Osteoblast (primary cell): ENCODE results near the gene NRXN2. TPM values are rescaled to one million over a fixed set of nuclear protein-coding genes. Genes with fewer than 3 reads are reported as not detected.

ENCODE experiments used
- DNase-seq: peaks from one replicate; pipeline ENCODE4 v3.0.0; 2011; ENCODE audit warnings: low spot score, mixed read lengths; ENCODE audit not compliant: insufficient read length; ENCODE audit errors: missing footprints
- H2AFZ ChIP-seq: 2 replicates; pipeline ENCODE4 v1.6.0; 2011; ENCODE audit warnings: mild to moderate bottlenecking, low read length
- H3K27ac ChIP-seq: 2 replicates; pipeline ENCODE4 v1.5.1; 2011; ENCODE audit warnings: mild to moderate bottlenecking, low read depth, low read length, moderate library complexity
- H3K27me3 ChIP-seq: 2 replicates; pipeline ENCODE4 v1.6.0; 2012; ENCODE audit warnings: mild to moderate bottlenecking, control low read depth, inconsistent platforms, low read length, moderate library complexity; ENCODE audit not compliant: insufficient read depth
- H3K36me3 ChIP-seq: 2 replicates; pipeline ENCODE4 v1.5.1; 2011; ENCODE audit warnings: mild to moderate bottlenecking, low read length, control low read depth, moderate library complexity; ENCODE audit not compliant: insufficient read depth
- H3K4me1 ChIP-seq: 2 replicates; pipeline ENCODE4 v1.5.1; 2011; ENCODE audit warnings: mild to moderate bottlenecking, low read length, control low read depth, moderate library complexity; ENCODE audit not compliant: insufficient read depth
- H3K4me2 ChIP-seq: 2 replicates; pipeline ENCODE4 v1.6.0; 2011; ENCODE audit warnings: mild to moderate bottlenecking, low read length; ENCODE audit not compliant: insufficient read depth
- H3K4me3 ChIP-seq: fragments of 200-600 bp; sonication (generic); 3 replicates; pipeline ENCODE4 v1.5.1; 2012; ENCODE audit warnings: mild to moderate bottlenecking, low read length, inconsistent platforms; ENCODE audit not compliant: insufficient read depth
- H3K79me2 ChIP-seq: 2 replicates; pipeline ENCODE4 v1.6.0; 2012; ENCODE audit warnings: mild to moderate bottlenecking, low read length, control low read depth, inconsistent platforms; ENCODE audit not compliant: insufficient read depth
- H3K9me3 ChIP-seq: 2 replicates; pipeline ENCODE4 v1.5.1; 2011; ENCODE audit warnings: low read depth, low read length, control low read depth
- H4K20me1 ChIP-seq: 2 replicates; pipeline ENCODE4 v1.6.0; 2012; ENCODE audit warnings: mild to moderate bottlenecking, low read length, control low read depth; ENCODE audit not compliant: insufficient read depth
- total RNA-seq: library from RNA; depleted of rRNA; stranded (reverse); fragments of >200 nt; gene quantifications from 2 replicates; pipeline ENCODE4 v1.2.3, GENCODE V29; 2012
- TF ChIP-seq, protein P1 (sequence below): IDR thresholded peaks from 2 replicates; pipeline ENCODE4 v1.5.1; 2011; ENCODE audit warnings: mild to moderate bottlenecking, low read depth, low read length, moderate library complexity; ENCODE audit errors: extremely low read depth

The NRXN2 gene
- total RNA-seq, 1 donor: 90.1 TPM

DNA sequence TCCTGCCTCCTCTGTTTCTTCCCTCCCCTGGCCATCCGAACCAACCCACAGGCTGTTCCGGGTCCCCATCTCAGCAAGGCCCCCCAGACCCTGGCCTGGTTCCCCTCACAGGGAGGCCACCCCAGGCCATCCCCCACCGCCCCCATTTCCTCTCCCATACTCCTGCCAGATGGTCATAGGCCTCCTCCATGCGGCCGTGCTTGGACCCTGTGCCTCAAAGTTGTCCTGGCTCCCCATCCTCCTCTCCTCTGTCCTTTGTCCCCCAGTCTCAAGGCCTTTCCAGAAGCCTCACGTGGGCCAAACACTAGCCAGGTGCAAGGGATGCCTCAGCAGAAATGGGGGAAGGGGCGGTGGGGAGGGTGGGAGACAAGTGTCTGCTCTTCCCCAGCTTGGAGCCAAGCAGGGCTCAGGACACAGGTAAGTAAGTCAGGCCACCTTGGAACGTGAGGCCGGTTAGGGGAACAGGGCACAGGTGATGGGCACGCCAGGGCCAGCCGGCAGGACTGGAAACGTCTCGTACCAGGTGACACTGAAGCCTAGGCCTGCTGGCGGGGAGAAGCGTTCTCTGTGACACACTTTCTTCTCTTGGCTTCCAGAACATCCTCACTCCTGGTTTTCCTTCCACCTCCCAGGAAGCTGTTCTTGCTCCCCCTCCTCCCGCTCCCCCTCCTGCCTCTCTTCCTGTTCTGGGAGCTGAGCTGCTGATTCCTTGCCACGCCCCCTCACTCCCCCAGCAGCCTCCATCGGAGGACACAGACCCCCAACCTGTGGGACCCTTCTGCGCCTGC lies 163.5 kb downstream of the NRXN2 start:
- no peak overlapping the region for H3K4me2 ChIP-seq
- no peaks in the 10 kb centered on the region for H3K79me2 ChIP-seq
- no peak overlapping the region for H3K27ac ChIP-seq
- no peak overlapping the region for H3K4me3 ChIP-seq
- H3K36me3 ChIP-seq: no peaks in the 10 kb centered on the region
- TF ChIP-seq, protein P1, sequence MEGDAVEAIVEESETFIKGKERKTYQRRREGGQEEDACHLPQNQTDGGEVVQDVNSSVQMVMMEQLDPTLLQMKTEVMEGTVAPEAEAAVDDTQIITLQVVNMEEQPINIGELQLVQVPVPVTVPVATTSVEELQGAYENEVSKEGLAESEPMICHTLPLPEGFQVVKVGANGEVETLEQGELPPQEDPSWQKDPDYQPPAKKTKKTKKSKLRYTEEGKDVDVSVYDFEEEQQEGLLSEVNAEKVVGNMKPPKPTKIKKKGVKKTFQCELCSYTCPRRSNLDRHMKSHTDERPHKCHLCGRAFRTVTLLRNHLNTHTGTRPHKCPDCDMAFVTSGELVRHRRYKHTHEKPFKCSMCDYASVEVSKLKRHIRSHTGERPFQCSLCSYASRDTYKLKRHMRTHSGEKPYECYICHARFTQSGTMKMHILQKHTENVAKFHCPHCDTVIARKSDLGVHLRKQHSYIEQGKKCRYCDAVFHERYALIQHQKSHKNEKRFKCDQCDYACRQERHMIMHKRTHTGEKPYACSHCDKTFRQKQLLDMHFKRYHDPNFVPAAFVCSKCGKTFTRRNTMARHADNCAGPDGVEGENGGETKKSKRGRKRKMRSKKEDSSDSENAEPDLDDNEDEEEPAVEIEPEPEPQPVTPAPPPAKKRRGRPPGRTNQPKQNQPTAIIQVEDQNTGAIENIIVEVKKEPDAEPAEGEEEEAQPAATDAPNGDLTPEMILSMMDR: no peak
- H3K27me3 ChIP-seq: no peaks in the 10 kb centered on the region
- no peaks in the 10 kb centered on the region for H4K20me1 ChIP-seq
- H2AFZ ChIP-seq: no peak overlapping the region
- no peaks in the 10 kb centered on the region for H3K9me3 ChIP-seq
- DNase-seq: peak; percentile 67
- peaks cover 8% of the 10 kb centered on the region for H3K4me1 ChIP-seq

DNA sequence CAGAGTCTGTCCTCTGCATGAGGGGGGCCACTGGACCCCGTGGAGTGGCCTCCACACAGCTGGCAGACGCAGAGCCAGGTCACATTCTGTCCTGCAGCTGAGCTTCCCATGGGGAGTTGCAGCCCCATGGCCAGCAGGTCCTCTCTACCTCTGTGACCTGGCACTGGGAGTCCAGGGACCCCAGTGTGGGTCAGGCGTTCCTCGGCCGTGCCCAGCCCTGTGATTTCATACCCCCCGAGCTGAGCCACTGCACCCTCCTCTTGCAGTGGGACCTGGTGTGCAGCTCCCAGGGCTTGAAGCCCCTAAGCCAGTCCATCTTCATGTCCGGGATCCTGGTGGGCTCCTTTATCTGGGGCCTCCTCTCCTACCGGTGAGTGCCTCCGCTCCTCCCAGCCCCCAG lies 164.1 kb downstream of the NRXN2 start:
- Histone ChIP-seq H3K36me3 (no peaks in the 10 kb centered on the region), H3K79me2 (no peaks in the 10 kb centered on the region), H3K27ac (no peak overlapping the region), H3K27me3 (no peaks in the 10 kb centered on the region), H2AFZ (no peak overlapping the region), H4K20me1 (no peaks in the 10 kb centered on the region), H3K4me1 (peaks cover 15% of the 10 kb centered on the region), H3K4me3 (no peak overlapping the region), H3K4me2 (no peak overlapping the region), H3K9me3 (no peaks in the 10 kb centered on the region)
- peak; percentile 30 for DNase-seq
- TF ChIP-seq, protein P1: no peak

DNA sequence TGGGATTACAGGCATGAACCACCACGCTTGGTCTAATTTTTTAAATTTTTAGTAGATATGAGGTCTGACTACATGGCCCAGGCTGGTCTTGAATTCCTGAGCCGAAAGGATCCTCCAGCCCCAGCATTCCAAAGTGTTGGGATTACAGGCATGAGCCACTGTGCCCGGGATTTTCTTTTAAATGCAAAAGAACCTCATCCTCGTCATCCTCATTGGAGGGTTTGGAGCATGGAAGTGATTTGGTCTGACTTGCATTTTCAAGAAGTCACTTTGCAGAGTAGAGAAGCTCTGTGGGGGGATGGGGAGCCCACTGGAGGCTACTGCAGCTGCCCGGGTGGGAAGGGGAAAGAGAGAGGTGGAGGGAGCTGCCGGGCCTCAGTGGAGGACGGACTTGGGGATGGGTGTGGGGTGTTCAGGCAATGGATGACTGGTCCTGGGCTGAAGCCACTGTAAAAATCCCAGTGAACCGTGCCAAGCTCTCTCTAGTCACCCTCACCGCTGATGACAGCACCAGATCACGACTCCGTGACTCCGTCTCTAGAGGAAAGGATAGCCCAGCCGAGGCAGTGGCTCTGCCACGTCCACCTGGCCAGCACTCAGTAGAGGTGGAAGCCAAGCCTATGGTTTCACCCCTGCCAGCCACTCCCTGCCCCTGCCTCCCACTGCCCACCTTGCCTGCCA lies 164.8 kb downstream of the NRXN2 start:
- DNase-seq: peak; percentile 85
- no peak overlapping the region for H3K27ac ChIP-seq

More for the DNA sequence above, 164.8 kb downstream of the NRXN2 start:
- Histone ChIP-seq H3K4me2 (no peak overlapping the region), H3K79me2 (no peaks in the 10 kb centered on the region), H3K36me3 (no peaks in the 10 kb centered on the region), H3K9me3 (no peaks in the 10 kb centered on the region), H4K20me1 (no peaks in the 10 kb centered on the region), H3K4me1 (peaks cover 19% of the 10 kb centered on the region), H2AFZ (no peak overlapping the region), H3K27me3 (no peaks in the 10 kb centered on the region), H3K4me3 (no peak overlapping the region)
- TF ChIP-seq, protein P1: no peak
